Heart left ventricle (tissue), 13 donors: ENCODE data around the gene GGT6.

Source experiments
- POLR2A ChIP-seq, 2 donors: fragments of 450-650 bp; IDR thresholded peaks; one replicate each; pipeline ENCODE4 v1.6.1; 2017; ENCODE audit warnings: antibody characterized with exemption in 2 of 2, mild to moderate bottlenecking in 2 of 2, moderate library complexity in 2 of 2
- TF ChIP-seq, protein P1 (sequence below), 12 donors: fragments of 200-600 bp; sonication (generic) in 4 of 12; IDR thresholded peaks; one replicate each; pipeline versions ENCODE4 v1.5.0 to v1.8.0; 2018 to 2022; ENCODE audit warnings: antibody characterized with exemption in 12 of 12, mild to moderate bottlenecking in 5 of 12
- donor health status: ischemic (EF 13 %, LVEDD 7.1; RV severe dilation, severe dysfunction).
- donor health status: DM: no; HTN: yes; CAD: no.
- donor health status: DM: no; HTN: no; CAD: no.
- donor health status: ischemic (EF 25% LVEDD 6.9; RV normal size, moderate dysfunction).
- donor health status: ischemic (EF 25% LVEDD 5.7; RV mildly dilated, moderate dysfunction).
- donor health status: ischemic (EF 35%, LVEDD 5.7; RV mildly dilated, moderate dysfunction).
- donor health status: nonischemic (EF 11% LVEDD 7.7; RV severe dilation, severe dysfunction).
- donor health status: DM: yes; HTN: yes; CAD: no.
- donor health status: PGD.
- donor health status: ischemic (EF 29% LVEDD 5.4; RV normal size, mild dysfunction).
- donor health status: nonischemic (EF 23%, LVEDD 6.1; RV moderate dilation, normal function).

DNA sequence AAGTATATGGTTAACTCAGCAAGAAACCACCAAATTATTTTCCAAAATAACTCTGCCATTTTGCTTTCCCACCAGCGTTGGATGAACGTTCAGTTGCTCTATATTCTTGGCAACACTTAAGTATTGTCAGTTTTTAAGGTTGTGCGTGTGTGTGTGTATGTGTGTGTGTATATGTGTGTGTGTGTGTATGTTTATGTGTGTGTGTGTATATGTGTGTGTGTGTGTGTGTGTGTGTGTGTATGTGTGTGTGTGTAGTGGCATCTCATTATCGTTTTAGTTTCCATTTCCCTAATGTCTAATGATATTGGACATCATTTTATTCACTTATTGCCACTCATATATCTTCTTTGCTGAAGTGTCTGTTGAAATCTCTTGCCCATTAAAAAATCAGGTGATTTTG is 12.7 kb upstream of the GGT6 start:
- TF ChIP-seq, protein P1, sequence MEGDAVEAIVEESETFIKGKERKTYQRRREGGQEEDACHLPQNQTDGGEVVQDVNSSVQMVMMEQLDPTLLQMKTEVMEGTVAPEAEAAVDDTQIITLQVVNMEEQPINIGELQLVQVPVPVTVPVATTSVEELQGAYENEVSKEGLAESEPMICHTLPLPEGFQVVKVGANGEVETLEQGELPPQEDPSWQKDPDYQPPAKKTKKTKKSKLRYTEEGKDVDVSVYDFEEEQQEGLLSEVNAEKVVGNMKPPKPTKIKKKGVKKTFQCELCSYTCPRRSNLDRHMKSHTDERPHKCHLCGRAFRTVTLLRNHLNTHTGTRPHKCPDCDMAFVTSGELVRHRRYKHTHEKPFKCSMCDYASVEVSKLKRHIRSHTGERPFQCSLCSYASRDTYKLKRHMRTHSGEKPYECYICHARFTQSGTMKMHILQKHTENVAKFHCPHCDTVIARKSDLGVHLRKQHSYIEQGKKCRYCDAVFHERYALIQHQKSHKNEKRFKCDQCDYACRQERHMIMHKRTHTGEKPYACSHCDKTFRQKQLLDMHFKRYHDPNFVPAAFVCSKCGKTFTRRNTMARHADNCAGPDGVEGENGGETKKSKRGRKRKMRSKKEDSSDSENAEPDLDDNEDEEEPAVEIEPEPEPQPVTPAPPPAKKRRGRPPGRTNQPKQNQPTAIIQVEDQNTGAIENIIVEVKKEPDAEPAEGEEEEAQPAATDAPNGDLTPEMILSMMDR (IDR thresholded peaks at IDR 0.05) = no peak
- no peak for TF ChIP-seq POLR2A (IDR thresholded peaks at IDR 0.05)
